ENCODE results near the gene CELF2.

CELF2 gene

DNA sequence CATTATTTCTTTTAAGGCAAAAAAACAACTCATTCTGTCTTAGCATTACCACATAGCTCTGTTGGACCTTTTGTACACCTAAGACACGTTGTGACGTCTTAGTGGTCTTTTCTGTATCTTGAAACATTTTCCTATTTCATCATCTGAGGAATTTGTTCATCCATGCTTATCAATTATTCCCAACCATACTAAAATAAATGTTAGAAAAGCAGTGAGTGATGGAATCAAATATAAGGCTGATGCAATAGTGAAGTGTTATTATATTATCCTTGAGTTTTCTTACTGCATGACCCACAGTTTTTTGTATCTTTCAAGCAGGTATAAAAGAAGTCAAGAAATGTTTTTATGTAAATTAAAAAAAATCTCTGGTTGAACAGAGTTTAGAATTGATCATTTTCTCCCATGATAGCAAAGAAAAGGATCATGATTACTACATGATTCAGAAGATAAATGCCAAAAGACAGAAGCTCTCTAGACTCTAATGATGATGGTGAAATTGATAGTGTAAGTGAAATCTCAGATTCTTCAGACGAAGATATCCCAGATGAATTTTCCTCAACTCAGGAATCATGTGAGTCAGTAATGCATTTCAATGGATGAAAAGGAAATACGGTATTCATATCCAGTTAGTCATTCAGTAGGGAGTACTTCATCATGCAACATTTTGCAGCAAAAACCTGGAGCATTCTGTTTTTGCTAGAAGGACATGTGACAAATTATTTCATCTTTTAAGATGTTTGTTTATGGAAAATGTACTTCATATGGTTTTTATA lies 51.4 kb downstream of the CELF2 start:
- POLR2A ChIA-PET = no interaction called here
- H3K27ac ChIP-seq (ENCODE audit: extremely low read depth, low read depth, low read length) = no peak overlapping the region
- H3K4me3 ChIP-seq (ENCODE audit: low read depth, low read length) = no peak overlapping the region
- H3K36me3 ChIP-seq (ENCODE audit: control insufficient read depth in 2 of 2, insufficient read depth in 1 of 2, low read length in 2 of 2) = no peaks in the 10 kb centered on the region
- TF ChIP-seq ZBTB8A (tag by site-specific recombination; IDR thresholded peaks at IDR 0.05) = no peak
- no peak for TF ChIP-seq GFI1B (tag by site-specific recombination; IDR thresholded peaks at IDR 0.05)
- no peak for TF ChIP-seq SETDB1 (IDR thresholded peaks at IDR 0.05; ENCODE audit: insufficient read length, low read length)
- no peak for TF ChIP-seq OSR2 (tag by site-specific recombination; IDR thresholded peaks at IDR 0.05)
- TF ChIP-seq ZNF629 (tag by site-specific recombination; IDR thresholded peaks at IDR 0.05) = no peak
- TF ChIP-seq ZNF843 (tag by site-specific recombination; IDR thresholded peaks at IDR 0.05) = no peak
- no peak for TF ChIP-seq ZNF223 (tag by site-specific recombination; IDR thresholded peaks at IDR 0.05)
- no peak for TF ChIP-seq ZNF2 (tag by site-specific recombination; IDR thresholded peaks at IDR 0.05)
- no peak for TF ChIP-seq ZNF426 (tag by site-specific recombination; IDR thresholded peaks at IDR 0.05)
- TF ChIP-seq ZNF354C (tag by site-specific recombination; IDR thresholded peaks at IDR 0.05; ENCODE audit: borderline replicate concordance, low read depth) = no peak
- TF ChIP-seq BCL11A (tag by site-specific recombination; IDR thresholded peaks at IDR 0.05; ENCODE audit: low read depth) = no peak
- no peak for TF ChIP-seq YY1 (tag by site-specific recombination; IDR thresholded peaks at IDR 0.05)
- TF ChIP-seq, protein P1, sequence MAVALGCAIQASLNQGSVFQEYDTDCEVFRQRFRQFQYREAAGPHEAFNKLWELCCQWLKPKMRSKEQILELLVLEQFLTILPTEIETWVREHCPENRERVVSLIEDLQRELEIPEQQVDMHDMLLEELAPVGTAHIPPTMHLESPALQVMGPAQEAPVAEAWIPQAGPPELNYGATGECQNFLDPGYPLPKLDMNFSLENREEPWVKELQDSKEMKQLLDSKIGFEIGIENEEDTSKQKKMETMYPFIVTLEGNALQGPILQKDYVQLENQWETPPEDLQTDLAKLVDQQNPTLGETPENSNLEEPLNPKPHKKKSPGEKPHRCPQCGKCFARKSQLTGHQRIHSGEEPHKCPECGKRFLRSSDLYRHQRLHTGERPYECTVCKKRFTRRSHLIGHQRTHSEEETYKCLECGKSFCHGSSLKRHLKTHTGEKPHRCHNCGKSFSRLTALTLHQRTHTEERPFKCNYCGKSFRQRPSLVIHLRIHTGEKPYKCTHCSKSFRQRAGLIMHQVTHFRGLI (tag by site-specific recombination; IDR thresholded peaks at IDR 0.05) = no peak
- no peak for TF ChIP-seq ZNF311 (tag by site-specific recombination; IDR thresholded peaks at IDR 0.05; ENCODE audit: borderline replicate concordance)
- no peak for TF ChIP-seq ZFP41 (tag by site-specific recombination; IDR thresholded peaks at IDR 0.05; ENCODE audit: borderline replicate concordance)
- TF ChIP-seq, protein P2, sequence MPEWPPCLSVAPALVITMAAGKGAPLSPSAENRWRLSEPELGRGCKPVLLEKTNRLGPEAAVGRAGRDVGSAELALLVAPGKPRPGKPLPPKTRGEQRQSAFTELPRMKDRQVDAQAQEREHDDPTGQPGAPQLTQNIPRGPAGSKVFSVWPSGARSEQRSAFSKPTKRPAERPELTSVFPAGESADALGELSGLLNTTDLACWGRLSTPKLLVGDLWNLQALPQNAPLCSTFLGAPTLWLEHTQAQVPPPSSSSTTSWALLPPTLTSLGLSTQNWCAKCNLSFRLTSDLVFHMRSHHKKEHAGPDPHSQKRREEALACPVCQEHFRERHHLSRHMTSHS (tag by site-specific recombination; IDR thresholded peaks at IDR 0.05) = no peak
- TF ChIP-seq ZNF510 (tag by site-specific recombination; IDR thresholded peaks at IDR 0.05; ENCODE audit: insufficient replicate concordance) = no peak
- no peak for TF ChIP-seq ZNF501 (tag by site-specific recombination; IDR thresholded peaks at IDR 0.05)
- TF ChIP-seq ZNF792 (tag by site-specific recombination; IDR thresholded peaks at IDR 0.05) = no peak
- TF ChIP-seq, protein P3, sequence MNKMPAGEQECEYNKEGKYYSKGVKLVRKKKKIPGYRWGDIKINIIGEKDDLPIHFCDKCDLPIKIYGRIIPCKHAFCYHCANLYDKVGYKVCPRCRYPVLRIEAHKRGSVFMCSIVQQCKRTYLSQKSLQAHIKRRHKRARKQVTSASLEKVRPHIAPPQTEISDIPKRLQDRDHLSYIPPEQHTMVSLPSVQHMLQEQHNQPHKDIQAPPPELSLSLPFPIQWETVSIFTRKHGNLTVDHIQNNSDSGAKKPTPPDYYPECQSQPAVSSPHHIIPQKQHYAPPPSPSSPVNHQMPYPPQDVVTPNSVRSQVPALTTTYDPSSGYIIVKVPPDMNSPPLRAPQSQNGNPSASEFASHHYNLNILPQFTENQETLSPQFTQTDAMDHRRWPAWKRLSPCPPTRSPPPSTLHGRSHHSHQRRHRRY (tag by site-specific recombination; IDR thresholded peaks at IDR 0.05) = no peak
- no peaks in the 10 kb centered on the region for H3K4me1 ChIP-seq (ENCODE audit: control insufficient read depth, insufficient read depth, low read length)
- no peaks in the 10 kb centered on the region for H3K9me3 ChIP-seq (ENCODE audit: control insufficient read depth, insufficient read depth, low read depth, low read length)
- CTCF ChIA-PET = interaction anchor here (0.5 kb wide), 1 partner anchor 1156 kb away, joined by 3 read pairs; no protein-coding TSS in a partner anchor

DNA sequence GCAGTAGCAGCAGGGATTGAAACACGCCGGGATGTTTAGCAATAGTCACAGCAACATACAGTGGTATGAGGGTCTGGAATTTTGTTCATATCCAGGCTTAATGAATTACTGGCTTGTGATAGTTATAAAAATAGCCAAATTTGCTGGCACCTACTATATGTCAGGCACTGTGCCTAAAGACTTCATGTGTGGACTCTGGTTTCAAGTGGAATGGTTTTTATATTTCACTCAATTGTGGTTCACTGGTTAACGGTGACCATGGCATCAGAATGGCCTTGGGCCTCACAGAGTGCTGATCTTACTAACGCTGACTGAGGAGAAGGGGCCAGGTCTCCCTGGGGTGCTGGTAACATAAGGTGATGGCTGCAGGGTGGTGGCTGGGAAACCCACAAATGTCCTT lies 55.7 kb downstream of the CELF2 start:
- Histone ChIP-seq H3K36me3 (ENCODE audit: control insufficient read depth in 2 of 2, insufficient read depth in 1 of 2, low read length in 2 of 2) (no peaks in the 10 kb centered on the region), H3K9me3 (ENCODE audit: control insufficient read depth, insufficient read depth, low read depth, low read length) (no peaks in the 10 kb centered on the region), H3K27ac (ENCODE audit: extremely low read depth, low read depth, low read length) (no peak overlapping the region), H3K4me3 (ENCODE audit: low read depth, low read length) (no peak overlapping the region), H3K4me1 (ENCODE audit: control insufficient read depth, insufficient read depth, low read length) (0 out of 2 replicates have a peak, but pooled peaks cover 2% of the 10 kb centered on the region)
- POLR2A ChIA-PET = no interaction called here
- TF ChIP-seq, protein P4, sequence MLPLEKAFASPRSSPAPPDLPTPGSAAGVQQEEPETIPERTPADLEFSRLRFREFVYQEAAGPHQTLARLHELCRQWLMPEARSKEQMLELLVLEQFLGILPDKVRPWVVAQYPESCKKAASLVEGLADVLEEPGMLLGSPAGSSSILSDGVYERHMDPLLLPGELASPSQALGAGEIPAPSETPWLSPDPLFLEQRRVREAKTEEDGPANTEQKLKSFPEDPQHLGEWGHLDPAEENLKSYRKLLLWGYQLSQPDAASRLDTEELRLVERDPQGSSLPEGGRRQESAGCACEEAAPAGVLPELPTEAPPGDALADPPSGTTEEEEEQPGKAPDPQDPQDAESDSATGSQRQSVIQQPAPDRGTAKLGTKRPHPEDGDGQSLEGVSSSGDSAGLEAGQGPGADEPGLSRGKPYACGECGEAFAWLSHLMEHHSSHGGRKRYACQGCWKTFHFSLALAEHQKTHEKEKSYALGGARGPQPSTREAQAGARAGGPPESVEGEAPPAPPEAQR (tag by site-specific recombination; IDR thresholded peaks at IDR 0.05) = no peak
- TF ChIP-seq ZNF133 (tag by site-specific recombination; IDR thresholded peaks at IDR 0.05) (no peak), ZNF155 (tag by site-specific recombination; IDR thresholded peaks at IDR 0.05) (no peak), ZNF560 (tag by site-specific recombination; IDR thresholded peaks at IDR 0.05; ENCODE audit: borderline replicate concordance) (no peak), MZF1 (tag by site-specific recombination; IDR thresholded peaks at IDR 0.05; ENCODE audit: borderline replicate concordance) (no peak)
- TF ChIP-seq, protein P5, sequence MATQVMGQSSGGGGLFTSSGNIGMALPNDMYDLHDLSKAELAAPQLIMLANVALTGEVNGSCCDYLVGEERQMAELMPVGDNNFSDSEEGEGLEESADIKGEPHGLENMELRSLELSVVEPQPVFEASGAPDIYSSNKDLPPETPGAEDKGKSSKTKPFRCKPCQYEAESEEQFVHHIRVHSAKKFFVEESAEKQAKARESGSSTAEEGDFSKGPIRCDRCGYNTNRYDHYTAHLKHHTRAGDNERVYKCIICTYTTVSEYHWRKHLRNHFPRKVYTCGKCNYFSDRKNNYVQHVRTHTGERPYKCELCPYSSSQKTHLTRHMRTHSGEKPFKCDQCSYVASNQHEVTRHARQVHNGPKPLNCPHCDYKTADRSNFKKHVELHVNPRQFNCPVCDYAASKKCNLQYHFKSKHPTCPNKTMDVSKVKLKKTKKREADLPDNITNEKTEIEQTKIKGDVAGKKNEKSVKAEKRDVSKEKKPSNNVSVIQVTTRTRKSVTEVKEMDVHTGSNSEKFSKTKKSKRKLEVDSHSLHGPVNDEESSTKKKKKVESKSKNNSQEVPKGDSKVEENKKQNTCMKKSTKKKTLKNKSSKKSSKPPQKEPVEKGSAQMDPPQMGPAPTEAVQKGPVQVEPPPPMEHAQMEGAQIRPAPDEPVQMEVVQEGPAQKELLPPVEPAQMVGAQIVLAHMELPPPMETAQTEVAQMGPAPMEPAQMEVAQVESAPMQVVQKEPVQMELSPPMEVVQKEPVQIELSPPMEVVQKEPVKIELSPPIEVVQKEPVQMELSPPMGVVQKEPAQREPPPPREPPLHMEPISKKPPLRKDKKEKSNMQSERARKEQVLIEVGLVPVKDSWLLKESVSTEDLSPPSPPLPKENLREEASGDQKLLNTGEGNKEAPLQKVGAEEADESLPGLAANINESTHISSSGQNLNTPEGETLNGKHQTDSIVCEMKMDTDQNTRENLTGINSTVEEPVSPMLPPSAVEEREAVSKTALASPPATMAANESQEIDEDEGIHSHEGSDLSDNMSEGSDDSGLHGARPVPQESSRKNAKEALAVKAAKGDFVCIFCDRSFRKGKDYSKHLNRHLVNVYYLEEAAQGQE (tag by site-specific recombination; IDR thresholded peaks at IDR 0.05) = no peak
- CTCF ChIA-PET = interaction anchor here (0.8 kb wide), 1 partner anchor 195 kb away, joined by 3 read pairs; no protein-coding TSS in a partner anchor
